ENCODE results near the gene PKN1. TPM values are rescaled to one million over a fixed set of nuclear protein-coding genes. Genes with fewer than 3 reads are reported as not detected.
A peak's percentile ranks its signal among the peaks of the same experiment; 100 is the strongest.

The PKN1 gene
- total and polyA plus RNA-seq, 8 donors: 42.0 to 268 (median 87.9) TPM

GRCh38 chr19:14405758-14406644 is 27.1 kb upstream of the PKN1 start:
- Histone ChIP-seq H3K9me3 (no peaks in the 10 kb centered on the region), H3K4me1 (peaks cover 4 to 54% (median 31%) of the 10 kb centered on the region in 4 donors), H3K36me3 (peaks cover 76 to 98% (median 97%) of the 10 kb centered on the region in 4 donors), H3K27ac (peak overlapping the region; percentile 63 to 85 (median 82)), H3K4me3 (peak overlapping the region; percentile 26 to 35 (median 30)), H3K27me3 (no peaks in the 10 kb centered on the region)
- no peak for TF ChIP-seq EP300 (IDR thresholded peaks at IDR 0.05)
- TF ChIP-seq POLR2A (IDR thresholded peaks at IDR 0.05): no peak
- peak; percentile 44 to 92 (median 46) for TF ChIP-seq POLR2AphosphoS5 (IDR thresholded peaks at IDR 0.05)
- peak in 5 of 7 experiments; percentile 82 to 95 (median 92) for TF ChIP-seq CTCF (IDR thresholded peaks at IDR 0.05)
- 22 to 52% (median 26%) methylated on average over 16 to 61 of the region's 61 CpGs for WGBS, 5 donors
- intact Hi-C loops (cut with DNase I; ENCODE audit: low total_unique reads): no loop called here
- peak; percentile 91 to 97 for DNase-seq

GRCh38 chr19:14406645-14407401 is 26.3 kb upstream of the PKN1 start:
- 87 to 93% (median 91%) methylated on average over 27 of the region's 27 CpGs for WGBS, 5 donors
- no peaks in the 10 kb centered on the region for H3K27me3 ChIP-seq
- H3K4me1 ChIP-seq: peaks cover 4 to 55% (median 31%) of the 10 kb centered on the region in 4 donors
- intact Hi-C loops (cut with DNase I; ENCODE audit: low total_unique reads): no loop called here
- no peak for DNase-seq
- peaks cover 75 to 98% (median 97%) of the 10 kb centered on the region in 4 donors for H3K36me3 ChIP-seq
- H3K4me3 ChIP-seq: peak overlapping the region in 1 of 4 donors; percentile 28
- no peaks in the 10 kb centered on the region for H3K9me3 ChIP-seq
- peak overlapping the region; percentile 59 to 85 (median 82) for H3K27ac ChIP-seq
- TF ChIP-seq POLR2A (IDR thresholded peaks at IDR 0.05) (no peak), CTCF (IDR thresholded peaks at IDR 0.05) (no peak), EP300 (IDR thresholded peaks at IDR 0.05) (no peak), POLR2AphosphoS5 (IDR thresholded peaks at IDR 0.05) (no peak)

- Histone ChIP-seq H3K36me3 (peaks cover 80 to 98% (median 97%) of the 10 kb centered on the region in 4 donors), H3K27me3 (no peaks in the 10 kb centered on the region), H3K4me1 (peaks cover 4 to 62% (median 38%) of the 10 kb centered on the region in 4 donors), H3K4me3 (no peak overlapping the region), H3K27ac (peak overlapping the region in 4 of 5 donors; percentile 1 to 19 (median 18)), H3K9me3 (no peaks in the 10 kb centered on the region)
- TF ChIP-seq POLR2AphosphoS5 (IDR thresholded peaks at IDR 0.05) (peak in 1 of 3 donors; percentile 46), CTCF (IDR thresholded peaks at IDR 0.05) (no peak)
- 59 to 72% (median 70%) methylated on average over 19 to 20 of the region's 20 CpGs for WGBS, 5 donors
- peak; percentile 58 for DNase-seq
- intact Hi-C loops (cut with DNase I; ENCODE audit: low total_unique reads): no loop called here
Measured at GRCh38 chr19:14407605-14408484, 25.3 kb upstream of the PKN1 start.

All from stomach (tissue), 9 donors.